ENCODE results near the gene DOCK3. TPM values are rescaled to one million over a fixed set of nuclear protein-coding genes. Genes with fewer than 3 reads are reported as not detected.

The DOCK3 gene
- total RNA-seq, 1 experiment from 2014 or later: 0.47 TPM

DNA sequence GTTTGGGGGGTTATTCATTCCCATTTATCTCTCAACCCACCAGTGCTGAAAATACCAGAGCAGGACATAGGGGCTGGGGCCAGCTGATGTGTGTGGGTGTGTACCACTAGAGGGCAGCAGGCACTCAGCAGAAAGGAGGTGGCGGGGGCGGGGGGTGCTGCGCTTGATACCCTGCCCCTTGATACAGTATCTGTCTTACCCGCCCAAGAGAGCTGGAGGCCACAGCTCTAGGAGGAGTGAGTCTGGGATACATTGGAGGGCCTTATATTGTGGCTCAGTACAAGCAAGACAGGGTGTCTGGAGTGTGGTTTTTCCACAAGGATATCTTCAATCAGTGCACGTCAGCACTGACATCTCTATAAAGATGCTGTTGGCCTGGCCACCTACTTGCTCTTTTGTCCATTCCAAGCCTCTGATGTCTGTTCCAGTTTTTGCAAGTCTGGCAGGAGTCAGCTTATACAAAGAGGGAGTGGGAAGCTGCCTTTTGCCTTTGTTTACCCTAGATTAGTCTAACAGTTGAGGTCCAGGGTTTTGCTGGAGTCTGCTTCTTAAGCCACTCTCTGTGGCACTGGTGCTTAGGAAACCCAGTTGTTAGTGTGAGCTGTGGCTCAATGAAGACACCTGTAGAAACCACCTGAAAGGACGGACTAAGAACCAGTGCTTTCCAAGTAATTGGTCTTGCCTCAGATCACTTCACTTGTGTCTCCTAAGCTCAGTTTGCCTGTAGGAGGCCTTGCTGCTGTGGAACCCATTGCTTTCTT, 714.9 kb downstream of the DOCK3 start:
- ChIA-PET CTCF (interaction anchor here (0.6 to 0.7 kb wide), 4 partner anchors 249 to 1053 kb away, joined by 4 to 7 read pairs (median 5); no protein-coding TSS in a partner anchor), POLR2A (ENCODE audit: low non-redundant PET) (no interaction called here)
- peaks cover 11% of the 10 kb centered on the region for H3K4me1 ChIP-seq (ENCODE audit: insufficient read depth, low read length, poor library complexity, severe bottlenecking)
- no peaks in the 10 kb centered on the region for H3K27me3 ChIP-seq (replicated peaks; ENCODE audit: insufficient read depth, low read depth, low read length, poor library complexity)
- TF ChIP-seq, protein P1, sequence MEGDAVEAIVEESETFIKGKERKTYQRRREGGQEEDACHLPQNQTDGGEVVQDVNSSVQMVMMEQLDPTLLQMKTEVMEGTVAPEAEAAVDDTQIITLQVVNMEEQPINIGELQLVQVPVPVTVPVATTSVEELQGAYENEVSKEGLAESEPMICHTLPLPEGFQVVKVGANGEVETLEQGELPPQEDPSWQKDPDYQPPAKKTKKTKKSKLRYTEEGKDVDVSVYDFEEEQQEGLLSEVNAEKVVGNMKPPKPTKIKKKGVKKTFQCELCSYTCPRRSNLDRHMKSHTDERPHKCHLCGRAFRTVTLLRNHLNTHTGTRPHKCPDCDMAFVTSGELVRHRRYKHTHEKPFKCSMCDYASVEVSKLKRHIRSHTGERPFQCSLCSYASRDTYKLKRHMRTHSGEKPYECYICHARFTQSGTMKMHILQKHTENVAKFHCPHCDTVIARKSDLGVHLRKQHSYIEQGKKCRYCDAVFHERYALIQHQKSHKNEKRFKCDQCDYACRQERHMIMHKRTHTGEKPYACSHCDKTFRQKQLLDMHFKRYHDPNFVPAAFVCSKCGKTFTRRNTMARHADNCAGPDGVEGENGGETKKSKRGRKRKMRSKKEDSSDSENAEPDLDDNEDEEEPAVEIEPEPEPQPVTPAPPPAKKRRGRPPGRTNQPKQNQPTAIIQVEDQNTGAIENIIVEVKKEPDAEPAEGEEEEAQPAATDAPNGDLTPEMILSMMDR (conservative IDR thresholded peaks at IDR 0.05; ENCODE audit: low read depth, low read length): peak; percentile 70
- TF ChIP-seq EZH2 (IDR thresholded peaks at IDR 0.05; ENCODE audit: borderline replicate concordance, low read depth, low read length, poor library complexity, severe bottlenecking): no peak
- H3K9me3 ChIP-seq (ENCODE audit: low read depth, low read length, poor library complexity, severe bottlenecking): no peaks in the 10 kb centered on the region
- peaks cover 48% of the 10 kb centered on the region for H3K36me3 ChIP-seq (ENCODE audit: insufficient read depth, low read length, poor library complexity, severe bottlenecking)
- H3K27ac ChIP-seq (ENCODE audit: low read depth, low read length, poor library complexity, severe bottlenecking): no peak overlapping the region
- DNase-seq (ENCODE audit: low spot score): peak; percentile 58
- BruUV-seq (replicated peaks): no TSS peak
- H3K4me3 ChIP-seq (ENCODE audit: low read depth, low read length, poor library complexity, severe bottlenecking): no peak overlapping the region
- intact Hi-C loops (cut with micrococcal nuclease; ENCODE audit: unreplicated experiment): loop anchor here (5.0 kb wide), 3 partner anchors 293 to 822 kb away; partner anchors contain the start of genes C3orf18, HEMK1 and MAPKAPK3

DNA sequence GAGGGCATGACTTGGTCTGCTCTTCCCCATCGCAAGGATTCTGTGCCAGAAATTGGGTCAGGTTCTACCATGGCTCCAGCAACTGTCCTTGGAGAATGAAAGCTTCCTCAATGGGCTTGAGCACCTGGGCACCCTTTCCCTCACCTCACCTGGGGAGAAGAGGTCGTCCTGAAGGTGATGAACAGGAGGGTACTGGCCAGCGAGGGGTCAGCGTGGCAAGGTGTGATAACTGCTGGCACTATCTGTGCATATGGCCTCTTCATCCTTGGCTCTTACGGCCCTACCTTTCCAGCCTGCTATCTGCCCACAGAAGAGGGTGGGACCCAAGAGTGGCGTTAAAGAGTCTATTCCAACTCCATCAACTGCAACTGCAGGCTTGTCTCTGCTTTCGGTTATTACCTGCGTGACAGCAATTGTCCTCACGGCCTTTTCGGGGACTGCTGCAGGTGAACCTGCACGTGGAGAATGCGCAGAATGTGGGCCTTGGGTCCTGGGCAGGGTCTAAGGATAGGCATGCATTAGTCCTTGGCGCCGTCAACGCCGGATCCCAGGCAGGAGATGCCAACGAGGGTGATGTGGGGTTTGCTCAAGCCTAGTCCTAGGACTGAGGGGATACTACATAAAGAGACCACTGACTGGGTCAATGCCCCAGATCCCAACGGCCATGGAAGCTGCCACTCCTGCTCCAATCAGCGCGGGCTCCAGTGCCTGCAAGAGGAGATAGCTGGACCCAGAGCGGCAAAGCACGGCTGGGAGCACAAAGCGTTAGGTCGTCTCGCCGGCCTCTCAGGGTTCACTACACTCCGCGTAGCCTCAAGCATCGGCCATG, 715.7 kb downstream of the DOCK3 start:
- no peak for DNase-seq (ENCODE audit: low spot score)
- Histone ChIP-seq H3K4me3 (ENCODE audit: low read depth, low read length, poor library complexity, severe bottlenecking) (peak overlapping the region; percentile 41), H3K4me1 (ENCODE audit: insufficient read depth, low read length, poor library complexity, severe bottlenecking) (peaks cover 11% of the 10 kb centered on the region), H3K27ac (ENCODE audit: low read depth, low read length, poor library complexity, severe bottlenecking) (peak overlapping the region; percentile 47), H3K27me3 (replicated peaks; ENCODE audit: insufficient read depth, low read depth, low read length, poor library complexity) (no peaks in the 10 kb centered on the region), H3K36me3 (ENCODE audit: insufficient read depth, low read length, poor library complexity, severe bottlenecking) (peaks cover 56% of the 10 kb centered on the region), H3K9me3 (ENCODE audit: low read depth, low read length, poor library complexity, severe bottlenecking) (no peaks in the 10 kb centered on the region)
- TF ChIP-seq, protein P1 (conservative IDR thresholded peaks at IDR 0.05; ENCODE audit: low read depth, low read length): peak; percentile 69; the same call in 1 of the 2 replicates
- TF ChIP-seq EZH2 (IDR thresholded peaks at IDR 0.05; ENCODE audit: borderline replicate concordance, low read depth, low read length, poor library complexity, severe bottlenecking): no peak
- BruUV-seq (replicated peaks): no TSS peak
- ChIA-PET POLR2A (ENCODE audit: low non-redundant PET) (no interaction called here), CTCF (no interaction called here)
- intact Hi-C loops (cut with micrococcal nuclease; ENCODE audit: unreplicated experiment): no loop called here

DNA sequence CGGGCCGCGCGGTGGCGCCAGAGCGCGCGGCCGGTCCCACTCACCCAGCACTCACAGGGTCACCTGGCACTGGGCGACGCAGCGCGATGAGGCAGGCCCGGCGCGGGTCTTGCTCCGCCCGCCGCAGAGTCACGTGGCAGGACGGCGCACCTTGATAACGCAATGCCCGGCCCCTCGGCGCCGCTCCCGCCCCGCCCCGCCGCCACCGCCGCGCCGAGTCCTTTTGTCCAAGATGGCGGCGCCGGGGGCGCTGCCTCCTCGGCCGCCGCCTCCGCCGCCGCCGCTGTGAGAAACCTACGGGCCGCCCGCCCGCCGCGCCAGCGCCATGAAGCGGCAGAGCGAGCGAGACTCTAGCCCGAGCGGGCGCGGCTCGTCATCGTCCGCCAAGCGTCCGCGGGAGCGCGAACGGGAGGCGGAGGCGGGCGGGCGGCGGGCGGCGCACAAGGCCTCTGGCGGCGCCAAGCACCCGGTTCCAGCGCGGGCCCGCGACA, 716.4 kb downstream of the DOCK3 start, which contains the start of gene RBM15B:
RBM15B (plus strand) TSS at position 211 of the 491 bp plus-strand sequence; CDS start at position 326, 115 bp downstream.
- Histone ChIP-seq H3K4me1 (ENCODE audit: insufficient read depth, low read length, poor library complexity, severe bottlenecking) (peaks cover 11% of the 10 kb centered on the region), H3K36me3 (ENCODE audit: insufficient read depth, low read length, poor library complexity, severe bottlenecking) (peaks cover 56% of the 10 kb centered on the region), H3K27ac (ENCODE audit: low read depth, low read length, poor library complexity, severe bottlenecking) (peak within 1 kb of the TSS; percentile 87), H3K9me3 (ENCODE audit: low read depth, low read length, poor library complexity, severe bottlenecking) (no peaks in the 10 kb centered on the region), H3K27me3 (replicated peaks; ENCODE audit: insufficient read depth, low read depth, low read length, poor library complexity) (no peaks in the 10 kb centered on the region), H3K4me3 (ENCODE audit: low read depth, low read length, poor library complexity, severe bottlenecking) (peak within 1 kb of the TSS; percentile 63)
- intact Hi-C loops (cut with micrococcal nuclease; ENCODE audit: unreplicated experiment): no loop called here
- ChIA-PET POLR2A (ENCODE audit: low non-redundant PET) (no interaction called here), CTCF (no interaction called here)
- peak; percentile 91 for DNase-seq (ENCODE audit: low spot score)
- BruUV-seq (replicated peaks): no TSS peak
- TF ChIP-seq EZH2 (IDR thresholded peaks at IDR 0.05; ENCODE audit: borderline replicate concordance, low read depth, low read length, poor library complexity, severe bottlenecking): no peak
- TF ChIP-seq, protein P1 (conservative IDR thresholded peaks at IDR 0.05; ENCODE audit: low read depth, low read length): no peak; the same call in 1 of the 2 replicates
